Mucosa of descending colon (tissue), 3 donors: Measurements from ENCODE around the gene LARP1. TPM values are rescaled to one million over a fixed set of nuclear protein-coding genes. Genes with fewer than 3 reads are reported as not detected.

Experiments
- ATAC-seq: fragments of 200-7000 bp; cut with Tn5 transposase; one replicate; pipeline ENCODE4 v1.9.1; 2020; ENCODE audit warnings: mild to moderate bottlenecking, moderate library complexity
- DNase-seq, 3 donors: peaks; one replicate each; pipeline ENCODE4 v3.0.0-alpha.2; 2020
- H3K36me3 ChIP-seq: fragments of 200-600 bp; one replicate; pipeline ENCODE4 v1.8.0; 2021; ENCODE audit warnings: low read depth, mild to moderate bottlenecking
- H3K4me1 ChIP-seq: fragments of 200-600 bp; one replicate; pipeline ENCODE4 v1.8.0; 2021; ENCODE audit warnings: low read depth, mild to moderate bottlenecking
- H3K4me3 ChIP-seq: fragments of 200-600 bp; one replicate; pipeline ENCODE4 v1.8.0; 2021; ENCODE audit warnings: mild to moderate bottlenecking
- H3K9me3 ChIP-seq: fragments of 200-600 bp; one replicate; pipeline ENCODE4 v1.8.0; 2021; ENCODE audit warnings: mild to moderate bottlenecking
- intact Hi-C, 2 donors: fragments of 100-400 bp; cut with DNase I in 1 of 2; cut with micrococcal nuclease in 1 of 2; formaldehyde crosslinking; loops; one replicate each; pipeline versions ENCODE4 v1.11.0 to v1.11.1; 2022; cut with DNase I, micrococcal nuclease
- total RNA-seq, 3 donors: library from RNA; stranded (reverse); fragmentation: NEBNext Ultra II Directional in 2 of 3; extraction: Animal tissue kit (Norgen Biotek cat#: 25700) in 2 of 3; gene quantifications; one replicate each; pipeline versions ENCODE4 v1.2.1 to v1.2.4, GENCODE V29; 2021 to 2023
- TF ChIP-seq, protein P1 (sequence below): fragments of 200-600 bp; IDR thresholded peaks from one replicate; pipeline ENCODE4 v1.8.0; 2022; ENCODE audit warnings: antibody characterized with exemption, mild to moderate bottlenecking
- donor health status: DM: no; HTN: no; CAD: no; lungs with moderate emphysema.
- donor health status: DM: no; HTN: no; CAD: no.
- donor health status: DM: no; HTN: yes; CAD: no.

Gene LARP1
- total RNA-seq, 3 donors from 2014 or later, result 127 to 157 (median 140) TPM

- DNase-seq (no peak), ATAC-seq (no peak)
- peaks cover 3% of the 10 kb centered on the region for H3K4me1 ChIP-seq
- H3K9me3 ChIP-seq, result no peaks in the 10 kb centered on the region
- H3K36me3 ChIP-seq, result no peaks in the 10 kb centered on the region
- intact Hi-C loops, result no loop called here
- TF ChIP-seq, protein P1, sequence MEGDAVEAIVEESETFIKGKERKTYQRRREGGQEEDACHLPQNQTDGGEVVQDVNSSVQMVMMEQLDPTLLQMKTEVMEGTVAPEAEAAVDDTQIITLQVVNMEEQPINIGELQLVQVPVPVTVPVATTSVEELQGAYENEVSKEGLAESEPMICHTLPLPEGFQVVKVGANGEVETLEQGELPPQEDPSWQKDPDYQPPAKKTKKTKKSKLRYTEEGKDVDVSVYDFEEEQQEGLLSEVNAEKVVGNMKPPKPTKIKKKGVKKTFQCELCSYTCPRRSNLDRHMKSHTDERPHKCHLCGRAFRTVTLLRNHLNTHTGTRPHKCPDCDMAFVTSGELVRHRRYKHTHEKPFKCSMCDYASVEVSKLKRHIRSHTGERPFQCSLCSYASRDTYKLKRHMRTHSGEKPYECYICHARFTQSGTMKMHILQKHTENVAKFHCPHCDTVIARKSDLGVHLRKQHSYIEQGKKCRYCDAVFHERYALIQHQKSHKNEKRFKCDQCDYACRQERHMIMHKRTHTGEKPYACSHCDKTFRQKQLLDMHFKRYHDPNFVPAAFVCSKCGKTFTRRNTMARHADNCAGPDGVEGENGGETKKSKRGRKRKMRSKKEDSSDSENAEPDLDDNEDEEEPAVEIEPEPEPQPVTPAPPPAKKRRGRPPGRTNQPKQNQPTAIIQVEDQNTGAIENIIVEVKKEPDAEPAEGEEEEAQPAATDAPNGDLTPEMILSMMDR, result no peak
- H3K4me3 ChIP-seq, result no peak overlapping the region
Measured at GRCh38 chr5:154773326-154773725, 18.1 kb downstream of the LARP1 start.

- Histone ChIP-seq H3K4me1 (peaks cover 3% of the 10 kb centered on the region), H3K36me3 (no peaks in the 10 kb centered on the region), H3K4me3 (no peak overlapping the region), H3K9me3 (no peaks in the 10 kb centered on the region)
- ATAC-seq (no peak), DNase-seq (no peak)
- intact Hi-C loops, result no loop called here
- TF ChIP-seq, protein P1, result no peak
Measured at GRCh38 chr5:154776167-154776566, 21.0 kb downstream of the LARP1 start.

DNA sequence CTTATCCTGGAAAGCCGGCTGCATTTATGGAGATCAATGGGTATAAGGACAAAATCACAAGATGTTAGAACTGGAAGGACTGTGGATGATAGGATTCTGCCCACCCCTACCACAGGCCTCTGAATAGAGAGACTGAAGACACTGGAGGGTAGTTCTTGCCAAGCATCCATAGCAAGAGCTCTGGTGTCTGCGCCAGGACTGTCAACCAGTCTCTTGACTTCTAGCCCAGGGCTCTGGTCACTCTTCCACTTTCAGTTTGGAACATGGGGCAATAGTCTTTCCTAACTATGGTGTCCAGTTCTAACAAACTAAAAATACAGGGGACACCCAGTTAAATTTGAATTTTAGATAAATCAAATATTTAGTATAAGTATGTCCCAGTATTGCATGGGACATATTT lies 23.4 kb downstream of the LARP1 start:
- Histone ChIP-seq H3K9me3 (no peaks in the 10 kb centered on the region), H3K4me3 (no peak overlapping the region), H3K4me1 (peaks cover 9% of the 10 kb centered on the region), H3K36me3 (no peaks in the 10 kb centered on the region)
- TF ChIP-seq, protein P1, result no peak
- ATAC-seq, result no peak
- no peak for DNase-seq
- intact Hi-C loops, result no loop called here

GRCh38 chr5:154779105-154779504 lies 23.9 kb downstream of the LARP1 start:
- DNase-seq, result no peak
- intact Hi-C loops, result no loop called here
- peak; percentile 49 for ATAC-seq

DNA sequence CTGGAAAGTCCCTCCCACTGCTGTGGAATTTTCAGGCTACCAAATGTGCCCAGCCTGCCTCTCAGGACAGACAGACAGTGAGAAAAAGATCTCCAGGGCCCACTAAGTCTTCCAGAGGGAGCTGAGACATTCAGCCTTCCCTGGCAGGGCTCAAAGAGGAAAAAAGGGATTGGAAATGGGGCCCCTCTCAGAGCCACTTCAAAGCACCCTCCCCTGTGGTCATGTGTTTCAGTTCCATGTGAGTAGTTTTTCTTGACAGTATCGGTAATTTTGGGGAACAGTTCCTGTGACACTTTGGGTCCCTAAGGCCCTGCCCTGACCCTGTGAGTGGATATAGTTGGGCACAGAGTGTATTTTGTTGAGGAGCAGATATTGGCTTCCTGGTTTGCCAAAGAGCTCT lies 25.0 kb downstream of the LARP1 start:
- intact Hi-C loops, result no loop called here
- ATAC-seq (no peak), DNase-seq (no peak)
- H3K4me1 ChIP-seq, result peaks cover 19% of the 10 kb centered on the region
- H3K36me3 ChIP-seq, result no peaks in the 10 kb centered on the region
- TF ChIP-seq, protein P1, result no peak
- no peaks in the 10 kb centered on the region for H3K9me3 ChIP-seq
- no peak overlapping the region for H3K4me3 ChIP-seq

More at GRCh38 chr5:154779105-154779504, 23.9 kb downstream of the LARP1 start:
- peaks cover 14% of the 10 kb centered on the region for H3K4me1 ChIP-seq
- no peaks in the 10 kb centered on the region for H3K9me3 ChIP-seq
- TF ChIP-seq, protein P1, result no peak
- H3K36me3 ChIP-seq, result no peaks in the 10 kb centered on the region
- no peak overlapping the region for H3K4me3 ChIP-seq

DNA sequence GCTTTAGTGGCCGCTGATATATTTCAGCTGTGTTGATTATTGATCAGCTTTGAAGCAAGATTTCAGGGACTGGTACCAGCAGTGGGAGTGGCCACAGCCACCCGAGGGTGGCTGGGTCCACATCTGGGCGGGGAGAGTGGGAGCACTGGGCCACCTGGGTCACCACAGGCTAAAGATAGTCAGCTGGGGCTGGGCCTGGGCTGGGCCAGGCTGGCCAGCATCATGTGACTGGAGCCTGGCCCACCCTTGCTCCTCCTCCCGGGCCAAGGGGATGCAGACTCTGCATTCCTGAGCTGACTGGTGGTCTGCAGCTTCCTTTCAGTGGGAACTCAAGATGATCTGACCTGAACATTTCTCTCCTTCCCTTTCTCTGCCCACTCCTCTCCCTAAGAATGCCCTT lies 27.1 kb downstream of the LARP1 start:
- intact Hi-C loops, result no loop called here
- ATAC-seq, result peak; percentile 56
- Histone ChIP-seq H3K36me3 (no peaks in the 10 kb centered on the region), H3K4me1 (peaks cover 22% of the 10 kb centered on the region), H3K4me3 (no peak overlapping the region), H3K9me3 (no peaks in the 10 kb centered on the region)
- TF ChIP-seq, protein P1, result no peak
- DNase-seq, result peak in 1 of 3 donors; percentile 21
